ENCODE results near the gene DPF1. TPM values are rescaled to one million over a fixed set of nuclear protein-coding genes. Genes with fewer than 3 reads are reported as not detected.

The DPF1 gene
- total RNA-seq, 1 experiment from 2014 or later: 1.0 TPM

DNA sequence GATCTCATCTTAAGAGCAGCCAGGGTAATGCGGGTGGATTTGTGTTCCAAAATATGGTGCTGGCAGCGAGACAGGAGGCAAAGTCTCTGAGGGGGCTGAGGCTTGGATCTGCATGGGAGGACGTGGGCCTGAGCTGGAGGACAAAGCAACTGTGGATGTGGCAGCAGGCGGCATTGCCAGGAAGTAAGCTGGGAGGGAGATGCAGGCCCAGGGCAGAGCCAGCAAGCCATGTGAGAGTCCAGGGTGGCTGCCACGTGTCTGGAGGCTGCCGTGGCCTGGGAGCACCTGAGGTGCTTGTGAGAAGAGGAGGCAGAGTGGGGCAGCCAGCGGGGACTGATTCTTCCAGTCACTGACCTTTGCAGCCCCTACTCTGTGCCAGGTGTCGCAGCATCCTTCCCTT, 52.0 kb downstream of the DPF1 start:
- peak overlapping the region; percentile 33 for H3K27ac Mint-ChIP-seq (ENCODE audit: unreplicated experiment)
- H3K27me3 Mint-ChIP-seq (ENCODE audit: unreplicated experiment): no peaks in the 10 kb centered on the region
- BruUV-seq (replicated peaks): no TSS peak
- H3K36me3 Mint-ChIP-seq (ENCODE audit: insufficient read depth, unreplicated experiment): peaks cover 33% of the 10 kb centered on the region
- no peaks in the 10 kb centered on the region for H3K9me3 Mint-ChIP-seq (ENCODE audit: low read depth, unreplicated experiment)
- H3K4me3 Mint-ChIP-seq (ENCODE audit: low read depth, unreplicated experiment): no peak overlapping the region
- TF ChIP-seq CTCF (IDR thresholded peaks at IDR 0.05; ENCODE audit: unreplicated experiment): no peak
- H3K4me1 Mint-ChIP-seq (ENCODE audit: low read depth, unreplicated experiment): no peaks in the 10 kb centered on the region
- intact Hi-C loops (cut with micrococcal nuclease; ENCODE audit: unreplicated experiment): no loop called here
- no peak for DNase-seq
- CTCF ChIA-PET: interaction anchor here (0.5 to 0.8 kb wide), 2 partner anchors 229 to 266 kb away, joined by 3 read pairs; no protein-coding TSS in a partner anchor

GRCh38 chr19:38170334-38170733, 53.7 kb downstream of the DPF1 start:
- intact Hi-C loops (cut with micrococcal nuclease; ENCODE audit: unreplicated experiment): no loop called here
- Mint-ChIP-seq H3K4me1 (ENCODE audit: low read depth, unreplicated experiment) (no peaks in the 10 kb centered on the region), H3K4me3 (ENCODE audit: low read depth, unreplicated experiment) (no peak overlapping the region), H3K27me3 (ENCODE audit: unreplicated experiment) (no peaks in the 10 kb centered on the region), H3K36me3 (ENCODE audit: insufficient read depth, unreplicated experiment) (peaks cover 43% of the 10 kb centered on the region), H3K27ac (ENCODE audit: unreplicated experiment) (no peak overlapping the region), H3K9me3 (ENCODE audit: low read depth, unreplicated experiment) (no peaks in the 10 kb centered on the region)
- BruUV-seq (replicated peaks): no TSS peak
- CTCF ChIA-PET: no interaction called here
- no peak for TF ChIP-seq CTCF (IDR thresholded peaks at IDR 0.05; ENCODE audit: unreplicated experiment)
- DNase-seq: no peak

DNA sequence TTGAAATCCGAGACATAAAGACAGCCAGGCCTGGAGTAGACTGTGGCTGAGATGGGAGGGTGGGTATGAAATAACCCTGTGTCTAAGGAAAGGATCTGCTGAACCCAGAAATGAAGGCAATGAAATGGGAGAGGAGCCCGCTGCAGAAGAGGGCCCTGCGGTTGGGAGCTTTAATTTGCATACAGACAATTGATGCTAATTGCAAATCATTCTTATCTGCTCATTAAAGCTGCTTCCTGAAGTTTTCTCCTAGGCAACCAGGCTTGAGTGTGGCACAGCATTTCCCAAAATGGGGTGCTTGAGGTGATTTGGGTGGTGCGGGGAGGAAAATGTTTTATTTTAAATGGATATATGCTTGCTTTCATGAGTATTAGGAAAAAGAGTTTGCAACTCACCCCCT, 55.4 kb downstream of the DPF1 start:
- intact Hi-C loops (cut with micrococcal nuclease; ENCODE audit: unreplicated experiment): no loop called here
- Mint-ChIP-seq H3K9me3 (ENCODE audit: low read depth, unreplicated experiment) (no peaks in the 10 kb centered on the region), H3K27me3 (ENCODE audit: unreplicated experiment) (no peaks in the 10 kb centered on the region), H3K4me3 (ENCODE audit: low read depth, unreplicated experiment) (no peak overlapping the region), H3K36me3 (ENCODE audit: insufficient read depth, unreplicated experiment) (peaks cover 48% of the 10 kb centered on the region), H3K27ac (ENCODE audit: unreplicated experiment) (no peak overlapping the region), H3K4me1 (ENCODE audit: low read depth, unreplicated experiment) (no peaks in the 10 kb centered on the region)
- no peak for TF ChIP-seq CTCF (IDR thresholded peaks at IDR 0.05; ENCODE audit: unreplicated experiment)
- no TSS peak for BruUV-seq (replicated peaks)
- no peak for DNase-seq
- CTCF ChIA-PET: interaction anchor here (0.6 kb wide), 1 partner anchor 1055 kb away, joined by 3 read pairs; no protein-coding TSS in a partner anchor

GRCh38 chr19:38165335-38165734, 58.7 kb downstream of the DPF1 start:
- peaks cover 54% of the 10 kb centered on the region for H3K36me3 Mint-ChIP-seq (ENCODE audit: insufficient read depth, unreplicated experiment)
- H3K4me1 Mint-ChIP-seq (ENCODE audit: low read depth, unreplicated experiment): no peaks in the 10 kb centered on the region
- no TSS peak for BruUV-seq (replicated peaks)
- H3K4me3 Mint-ChIP-seq (ENCODE audit: low read depth, unreplicated experiment): no peak overlapping the region
- H3K27ac Mint-ChIP-seq (ENCODE audit: unreplicated experiment): no peak overlapping the region
- DNase-seq: no peak
- no peak for TF ChIP-seq CTCF (IDR thresholded peaks at IDR 0.05; ENCODE audit: unreplicated experiment)
- intact Hi-C loops (cut with micrococcal nuclease; ENCODE audit: unreplicated experiment): no loop called here
- CTCF ChIA-PET: no interaction called here
- H3K9me3 Mint-ChIP-seq (ENCODE audit: low read depth, unreplicated experiment): no peaks in the 10 kb centered on the region
- no peaks in the 10 kb centered on the region for H3K27me3 Mint-ChIP-seq (ENCODE audit: unreplicated experiment)
